ENCODE data around the gene LRRC53. TPM values are rescaled to one million over a fixed set of nuclear protein-coding genes. Genes with fewer than 3 reads are reported as not detected.

Gene LRRC53
- total and polyA plus RNA-seq, 2 of the 4 experiments (the other 2 are of a cell fraction), result not detected

DNA sequence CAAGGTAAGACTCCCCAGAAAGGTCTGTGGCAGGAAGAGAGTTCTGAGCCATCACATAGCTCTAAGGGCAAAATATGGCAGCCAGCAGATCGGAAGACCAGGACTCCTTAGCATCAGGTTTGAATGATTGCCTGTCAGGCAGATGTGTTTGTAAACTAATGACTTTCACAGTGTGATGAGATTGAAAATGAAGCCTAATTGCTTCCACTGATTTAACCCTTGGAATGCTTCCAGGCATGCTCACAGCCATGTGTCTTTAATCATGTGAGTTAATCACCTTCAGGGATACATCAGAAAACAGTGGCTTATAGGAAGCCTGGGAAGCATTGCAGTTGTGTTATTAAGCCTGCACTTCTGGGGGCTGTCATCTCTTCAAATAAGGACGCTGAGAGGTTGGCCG is 82.8 kb downstream of the LRRC53 start:
- no peaks in the 10 kb centered on the region for H3K27me3 ChIP-seq (ENCODE audit: control insufficient read depth, insufficient read depth, low read length)
- H2AK5ac ChIP-seq (ENCODE audit: low read depth, low read length), result peak overlapping the region; percentile 32; the same call in 1 of the 2 replicates
- no peak overlapping the region for H2AFZ ChIP-seq (replicated peaks; ENCODE audit: low read length, poor library complexity)
- H2AK9ac ChIP-seq (replicated peaks; ENCODE audit: low read depth, low read length, poor library complexity), result no peak overlapping the region
- no peak for TF ChIP-seq RFX5 (IDR thresholded peaks at IDR 0.05; ENCODE audit: low read depth, low read length)
- TF ChIP-seq, protein P1, sequence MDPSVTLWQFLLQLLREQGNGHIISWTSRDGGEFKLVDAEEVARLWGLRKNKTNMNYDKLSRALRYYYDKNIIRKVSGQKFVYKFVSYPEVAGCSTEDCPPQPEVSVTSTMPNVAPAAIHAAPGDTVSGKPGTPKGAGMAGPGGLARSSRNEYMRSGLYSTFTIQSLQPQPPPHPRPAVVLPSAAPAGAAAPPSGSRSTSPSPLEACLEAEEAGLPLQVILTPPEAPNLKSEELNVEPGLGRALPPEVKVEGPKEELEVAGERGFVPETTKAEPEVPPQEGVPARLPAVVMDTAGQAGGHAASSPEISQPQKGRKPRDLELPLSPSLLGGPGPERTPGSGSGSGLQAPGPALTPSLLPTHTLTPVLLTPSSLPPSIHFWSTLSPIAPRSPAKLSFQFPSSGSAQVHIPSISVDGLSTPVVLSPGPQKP (IDR thresholded peaks at IDR 0.05; ENCODE audit: borderline replicate concordance, low read depth, low read length), result no peak
- no peak for TF ChIP-seq MAFK (IDR thresholded peaks at IDR 0.05; ENCODE audit: low read depth, low read length)
- no peak for TF ChIP-seq MXI1 (IDR thresholded peaks at IDR 0.05; ENCODE audit: borderline replicate concordance, low read depth, low read length)
- TF ChIP-seq RAD21 (IDR thresholded peaks at IDR 0.05; ENCODE audit: low read length), result no peak
- TF ChIP-seq POLR2A (IDR thresholded peaks at IDR 0.05; ENCODE audit: low read depth, low read length), result no peak
- no peak for TF ChIP-seq CEBPB (IDR thresholded peaks at IDR 0.05; ENCODE audit: low read depth, low read length)
- TF ChIP-seq NFE2L2 (IDR thresholded peaks at IDR 0.05; ENCODE audit: low read depth, low read length), result no peak
- no peak for TF ChIP-seq RCOR1 (IDR thresholded peaks at IDR 0.05; ENCODE audit: insufficient replicate concordance, low read length)
- TF ChIP-seq CHD1 (IDR thresholded peaks at IDR 0.05; ENCODE audit: low read depth, low read length), result no peak
- TF ChIP-seq, protein P2, sequence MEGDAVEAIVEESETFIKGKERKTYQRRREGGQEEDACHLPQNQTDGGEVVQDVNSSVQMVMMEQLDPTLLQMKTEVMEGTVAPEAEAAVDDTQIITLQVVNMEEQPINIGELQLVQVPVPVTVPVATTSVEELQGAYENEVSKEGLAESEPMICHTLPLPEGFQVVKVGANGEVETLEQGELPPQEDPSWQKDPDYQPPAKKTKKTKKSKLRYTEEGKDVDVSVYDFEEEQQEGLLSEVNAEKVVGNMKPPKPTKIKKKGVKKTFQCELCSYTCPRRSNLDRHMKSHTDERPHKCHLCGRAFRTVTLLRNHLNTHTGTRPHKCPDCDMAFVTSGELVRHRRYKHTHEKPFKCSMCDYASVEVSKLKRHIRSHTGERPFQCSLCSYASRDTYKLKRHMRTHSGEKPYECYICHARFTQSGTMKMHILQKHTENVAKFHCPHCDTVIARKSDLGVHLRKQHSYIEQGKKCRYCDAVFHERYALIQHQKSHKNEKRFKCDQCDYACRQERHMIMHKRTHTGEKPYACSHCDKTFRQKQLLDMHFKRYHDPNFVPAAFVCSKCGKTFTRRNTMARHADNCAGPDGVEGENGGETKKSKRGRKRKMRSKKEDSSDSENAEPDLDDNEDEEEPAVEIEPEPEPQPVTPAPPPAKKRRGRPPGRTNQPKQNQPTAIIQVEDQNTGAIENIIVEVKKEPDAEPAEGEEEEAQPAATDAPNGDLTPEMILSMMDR (conservative IDR thresholded peaks at IDR 0.05; ENCODE audit: low read depth, low read length), result no peak
- H3K4me3 ChIP-seq (ENCODE audit: insufficient read depth, low read depth, low read length), result no peak overlapping the region
- no peak overlapping the region for H3K23ac ChIP-seq (ENCODE audit: low read depth, low read length)
- no peaks in the 10 kb centered on the region for H4K20me1 ChIP-seq (ENCODE audit: insufficient read depth, low read length)
- H2BK5ac ChIP-seq (ENCODE audit: low read depth, low read length, poor library complexity, severe bottlenecking), result no peak overlapping the region
- H2BK15ac ChIP-seq (ENCODE audit: low read depth, low read length), result 0 out of 3 replicates have a peak overlapping the region, but pooled peaks have one; percentile 51
- POLR2A ChIA-PET (ENCODE audit: unreplicated experiment), result no interaction called here
- H3K27ac ChIP-seq (ENCODE audit: insufficient read depth, low read length), result no peak overlapping the region
- H4K5ac ChIP-seq (ENCODE audit: low read depth, low read length), result no peak overlapping the region; the same call in 1 of the 2 replicates
- in situ Hi-C loops (cut with MboI; ENCODE audit: low sequenced_read_pairs) (no loop called here), dilution Hi-C loops (cut with HindIII; ENCODE audit: low sequenced_read_pairs, unreplicated experiment) (no loop called here), intact Hi-C loops (cut with micrococcal nuclease) (loop anchor here (5.0 kb wide), 1 partner anchor 222 kb away; no protein-coding TSS in a partner anchor)
- no peaks in the 10 kb centered on the region for H3K79me1 ChIP-seq (ENCODE audit: low read depth in 1 of 2, low read length in 2 of 2)
- peaks cover 9% of the 10 kb centered on the region; the same call in 1 of the 2 replicates for H3K4me1 ChIP-seq (ENCODE audit: control insufficient read depth, insufficient read depth, low read length)
- no peaks in the 10 kb centered on the region for H3K9me1 ChIP-seq (ENCODE audit: insufficient read depth, low read length)
- no peak overlapping the region for H3K56ac ChIP-seq (ENCODE audit: extremely low read depth, insufficient read depth, low read length)
- H4K91ac ChIP-seq (ENCODE audit: insufficient read depth, low read depth, low read length), result no peak overlapping the region; the same call in 1 of the 2 replicates
- no peaks in the 10 kb centered on the region for H3K36me3 ChIP-seq (ENCODE audit: control insufficient read depth, insufficient read depth, low read length)
- CTCF ChIA-PET, result no interaction called here
- H3K9ac ChIP-seq (ENCODE audit: low read depth, low read length), result no peak overlapping the region
- no peak overlapping the region for H3K4me2 ChIP-seq (ENCODE audit: low read depth, low read length)
- peak overlapping the region in 1 of 2 experiments; percentile 39; a peak in 1 of 4 replicates for H4K8ac ChIP-seq (ENCODE audit: low read depth in 2 of 2, low read length in 2 of 2)
- no TSS peak for BruUV-seq (replicated peaks)
- H3K18ac ChIP-seq (ENCODE audit: low read depth, low read length), result peak overlapping the region; percentile 4; the same call in 1 of the 2 replicates
- no peaks in the 10 kb centered on the region for H3K9me3 ChIP-seq (ENCODE audit: control insufficient read depth, insufficient read depth, low read length)
- no CpG with 5 or more reads among the region's 3 CpGs for WGBS, 2 experiments (ENCODE audit: extremely low coverage in 2 of 2, insufficient read length in 1 of 2)
- peak overlapping the region; percentile 23; the same call in 1 of the 2 replicates for H2BK20ac ChIP-seq (ENCODE audit: low read depth, low read length)
- DNase-seq, result no peak
- no peak overlapping the region for H3K4ac ChIP-seq (ENCODE audit: low read depth, low read length)
- no peak overlapping the region for H3K14ac ChIP-seq (replicated peaks; ENCODE audit: low read depth, low read length)
- H2BK120ac ChIP-seq (ENCODE audit: low read depth, low read length), result peak overlapping the region; percentile 23
- ATAC-seq (ENCODE audit: low read depth), result no peak
